Astrocyte of the spinal cord (primary cell): ENCODE measurements around the gene KLHL25.
"Not testable (repeated sequence)": the region's sequence is repeated elsewhere in the genome, so short reads cannot be mapped to it uniquely, and the experiment has no call there.

Source experiments
- DNase-seq: peaks from one replicate; pipeline ENCODE4 v3.0.0; 2011; ENCODE audit warnings: low read depth, low spot score
- H3K4me3 ChIP-seq: 2 replicates; pipeline ENCODE4 v1.5.1; 2011; ENCODE audit warnings: low read depth, mild to moderate bottlenecking, low read length, moderate library complexity
- CTCF ChIP-seq: IDR thresholded peaks from 2 replicates; pipeline ENCODE4 v1.5.1; 2012; ENCODE audit warnings: low read depth, mild to moderate bottlenecking, low read length, inconsistent platforms
- in situ Hi-C: cut with HindIII; loops from 2 replicates; pipeline ENCODE4 v1.10.0; 2017; ENCODE audit warnings: low sequenced_read_pairs

Gene KLHL25

GRCh38 chr15:85837011-85837433, 42.3 kb upstream of the KLHL25 start:
- DNase-seq = peak; percentile 1
- TF ChIP-seq CTCF = no peak
- in situ Hi-C loops = no loop called here
- no peak overlapping the region for H3K4me3 ChIP-seq

GRCh38 chr15:85834651-85835050, 39.9 kb upstream of the KLHL25 start:
- DNase-seq = no peak
- H3K4me3 ChIP-seq = no peak overlapping the region
- in situ Hi-C loops = no loop called here
- no peak for TF ChIP-seq CTCF

- in situ Hi-C loops = no loop called here
- no peak overlapping the region for H3K4me3 ChIP-seq
- DNase-seq = no peak
- no peak for TF ChIP-seq CTCF
Measured at GRCh38 chr15:85832394-85832793, 37.7 kb upstream of the KLHL25 start.

GRCh38 chr15:85831415-85832113, 36.8 kb upstream of the KLHL25 start:
- peak; percentile 57 for DNase-seq
- no peak overlapping the region for H3K4me3 ChIP-seq
- in situ Hi-C loops = no loop called here
- peak; percentile 85 for TF ChIP-seq CTCF

- DNase-seq, in situ Hi-C loops, H3K4me3 ChIP-seq: not testable (repeated sequence)
Measured at GRCh38 chr15:85829754-85830153, 35.0 kb upstream of the KLHL25 start.

- no peak for TF ChIP-seq CTCF
- H3K4me3 ChIP-seq = no peak overlapping the region
- in situ Hi-C loops = no loop called here
- no peak for DNase-seq
Measured at GRCh38 chr15:85828874-85829273, 34.1 kb upstream of the KLHL25 start.

GRCh38 chr15:85828126-85828525, 33.4 kb upstream of the KLHL25 start:
- no peak overlapping the region for H3K4me3 ChIP-seq
- in situ Hi-C loops = no loop called here
- no peak for DNase-seq
- TF ChIP-seq CTCF = no peak
